Stimulated activated CD4-positive, alpha-beta T cell treated with anti-CD3 and anti-CD28 coated beads, Interleukin-1b, Interleukin-23, amount 100 ng/mL, for 24 hours (primary cell): ENCODE data around the gene OR51F2.
"Not testable (repeated sequence)": the region's sequence is repeated elsewhere in the genome, so short reads cannot be mapped to it uniquely, and the experiment has no call there.

Experiments
- DNase-seq, 4 experiments: peaks; one replicate each; pipeline ENCODE4 v3.0.0-alpha.2; 2020; ENCODE audit warnings: low read depth in 4 of 4, low spot score in 1 of 4

Gene OR51F2, protein sequence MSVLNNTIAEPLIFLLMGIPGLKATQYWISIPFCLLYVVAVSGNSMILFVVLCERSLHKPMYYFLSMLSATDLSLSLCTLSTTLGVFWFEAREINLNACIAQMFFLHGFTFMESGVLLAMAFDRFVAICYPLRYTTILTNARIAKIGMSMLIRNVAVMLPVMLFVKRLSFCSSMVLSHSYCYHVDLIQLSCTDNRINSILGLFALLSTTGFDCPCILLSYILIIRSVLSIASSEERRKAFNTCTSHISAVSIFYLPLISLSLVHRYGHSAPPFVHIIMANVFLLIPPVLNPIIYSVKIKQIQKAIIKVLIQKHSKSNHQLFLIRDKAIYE

DNA sequence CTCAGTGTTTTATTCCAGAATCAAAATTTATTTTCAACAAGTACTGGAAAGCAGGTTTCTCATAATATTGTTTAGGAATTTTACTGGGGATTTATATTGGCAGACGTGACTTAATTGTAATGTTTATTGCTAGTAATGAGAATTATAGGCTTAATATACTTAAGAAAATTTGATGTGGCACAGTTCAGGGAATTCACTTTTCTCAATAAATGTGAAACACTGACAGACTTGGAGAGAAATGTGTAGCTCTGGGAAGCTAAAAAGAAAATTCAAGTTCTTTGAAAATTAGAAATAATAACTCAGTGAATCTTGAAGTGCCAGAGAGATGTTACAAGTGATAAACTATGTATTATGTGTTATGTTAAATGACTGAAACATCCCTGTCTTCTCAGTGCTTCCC is at the start of gene OR51F2:
Gene OR51F2, plus strand, starts transcription at position 301 of the 400 bp plus-strand sequence. CDS start 101 bp downstream, outside the sequence.
- DNase-seq: no peak

DNA sequence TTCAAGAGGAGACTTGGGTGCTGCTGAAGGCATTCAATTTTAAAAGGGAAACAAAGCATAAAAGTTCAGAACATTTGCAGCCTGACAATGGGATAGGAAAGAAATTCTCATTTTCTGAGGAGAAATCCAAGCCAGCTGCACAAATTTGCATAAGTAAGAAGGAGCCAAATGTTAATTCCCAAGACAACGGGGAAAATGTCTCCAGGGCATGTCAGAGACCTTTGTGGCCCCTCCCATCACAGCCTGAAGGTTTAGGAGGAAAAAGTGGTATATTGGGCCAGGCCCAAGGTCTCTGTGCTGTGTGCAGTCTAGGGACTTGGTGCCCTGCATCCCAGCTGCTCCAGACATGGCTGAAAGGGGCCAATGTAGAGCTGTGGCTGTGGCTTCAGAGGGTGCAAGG is 38.7 kb upstream of the OR51F2 start:
- no peak for DNase-seq

DNA sequence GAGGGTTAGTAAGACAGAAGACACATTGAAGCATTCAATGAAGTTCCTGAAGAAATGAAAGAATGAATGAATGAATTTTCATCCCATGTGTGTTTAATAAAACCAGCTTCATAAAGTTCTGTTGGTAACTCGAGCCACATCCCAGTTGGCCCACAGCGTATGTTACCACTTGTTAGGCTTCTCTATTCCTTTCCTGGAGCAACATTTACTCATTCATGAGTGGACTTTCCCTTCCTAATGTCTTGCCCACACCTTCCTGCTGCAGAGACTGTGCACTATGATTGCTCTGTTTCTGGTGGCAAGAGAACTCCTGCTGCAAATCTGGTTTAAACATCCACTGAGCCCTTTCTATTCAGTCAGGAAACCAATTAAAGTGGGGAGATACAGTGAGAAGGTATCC is 23.9 kb upstream of the OR51F2 start:
- no peak for DNase-seq

DNA sequence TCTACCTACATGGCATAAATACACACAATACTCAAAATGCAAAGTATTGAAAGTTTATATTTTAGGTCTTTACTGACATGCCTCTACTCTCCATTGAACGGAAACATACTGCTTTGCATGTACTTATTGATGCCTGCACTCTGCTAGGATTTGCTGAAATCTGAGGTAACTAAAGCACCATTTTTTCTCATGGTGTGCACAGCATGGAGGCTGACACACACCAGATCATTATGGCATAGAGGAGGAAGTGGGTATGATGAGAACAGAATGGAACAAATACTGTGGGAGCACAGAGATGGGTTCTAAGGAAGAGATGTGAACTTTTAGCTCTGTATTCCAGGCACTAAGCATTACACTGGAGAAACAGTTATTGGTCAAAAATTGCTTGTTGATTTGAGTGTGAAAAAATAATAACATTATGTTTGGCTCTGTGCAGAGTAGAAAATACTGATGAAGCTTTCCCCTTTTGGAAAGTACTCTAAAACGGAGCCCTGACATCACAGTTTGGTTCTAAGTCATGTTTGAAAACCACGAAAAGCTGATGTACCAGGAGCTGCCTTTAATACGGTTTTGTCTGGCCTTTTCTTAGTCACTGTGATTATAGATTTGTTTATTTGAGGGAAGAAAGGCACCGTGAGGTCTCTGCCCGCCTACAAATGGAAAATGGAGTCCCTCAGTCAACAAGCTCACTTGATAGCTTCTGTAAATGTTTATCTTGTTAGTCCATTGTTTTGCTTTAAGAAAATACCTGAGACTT is 22.5 kb upstream of the OR51F2 start:
- no peak for DNase-seq

DNA sequence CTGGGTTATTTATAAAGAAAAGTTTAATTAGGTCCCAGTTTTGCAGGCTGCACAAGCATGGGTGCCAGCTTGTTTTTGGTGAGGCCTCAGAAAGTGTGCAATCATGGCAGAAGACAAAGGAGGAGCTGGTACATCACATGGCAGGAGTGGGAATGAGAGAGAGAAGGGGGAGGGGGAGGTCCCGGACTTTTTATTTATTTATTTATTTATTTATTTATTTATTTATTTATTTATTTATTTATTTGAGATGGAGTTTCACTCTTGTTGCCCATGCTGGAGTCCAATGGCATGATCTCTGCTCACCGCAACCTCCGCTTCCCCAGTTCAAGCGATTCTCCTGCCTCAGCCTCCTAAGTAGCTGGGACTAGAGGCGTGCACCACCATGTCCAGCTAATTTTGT is 19.8 kb upstream of the OR51F2 start:
- DNase-seq: not testable (repeated sequence)

DNA sequence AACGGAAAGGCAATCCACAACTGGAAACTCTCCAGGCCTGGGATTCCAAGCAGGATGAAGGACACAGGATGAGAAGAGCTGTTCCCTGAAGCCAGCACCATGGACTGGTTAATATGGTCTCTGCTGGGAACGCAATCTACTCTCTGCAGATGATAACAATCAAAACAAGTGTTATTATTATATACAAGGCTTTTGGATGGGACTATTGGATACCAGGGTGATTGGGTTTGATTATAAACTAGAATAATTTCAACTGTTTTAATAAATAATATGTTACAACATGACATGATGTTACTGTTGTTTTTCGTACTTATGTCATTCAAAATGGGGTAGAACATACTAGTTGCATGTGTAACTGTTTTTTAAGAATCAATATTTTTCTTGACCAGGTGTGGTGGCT is 16.8 kb upstream of the OR51F2 start, which contains the start of gene OR52R1:
Gene OR52R1, minus strand, starts transcription at position 101 of the 400 bp plus-strand sequence. Its CDS starts 0 bp downstream, at position 101.
- no peak for DNase-seq

DNA sequence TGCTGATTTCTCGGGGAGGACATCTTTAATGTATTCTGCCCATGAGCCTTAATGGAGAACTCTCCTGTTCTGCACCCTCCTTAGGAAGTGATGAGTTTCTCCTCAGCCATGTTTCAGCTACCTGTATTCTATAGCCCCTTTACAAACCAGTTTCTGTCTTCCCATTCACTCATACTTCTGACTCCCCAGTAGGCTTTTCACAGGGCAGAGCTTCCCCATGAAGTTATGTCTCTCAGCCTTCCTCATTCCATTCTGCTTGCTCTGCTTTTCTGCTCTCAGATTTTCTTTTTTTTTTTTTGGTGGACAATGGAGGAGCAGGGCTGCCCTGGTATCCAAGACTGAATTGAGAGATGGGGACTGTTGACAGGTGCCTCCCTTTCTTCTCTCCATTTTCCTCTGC is 12.6 kb upstream of the OR51F2 start:
- DNase-seq: no peak

DNA sequence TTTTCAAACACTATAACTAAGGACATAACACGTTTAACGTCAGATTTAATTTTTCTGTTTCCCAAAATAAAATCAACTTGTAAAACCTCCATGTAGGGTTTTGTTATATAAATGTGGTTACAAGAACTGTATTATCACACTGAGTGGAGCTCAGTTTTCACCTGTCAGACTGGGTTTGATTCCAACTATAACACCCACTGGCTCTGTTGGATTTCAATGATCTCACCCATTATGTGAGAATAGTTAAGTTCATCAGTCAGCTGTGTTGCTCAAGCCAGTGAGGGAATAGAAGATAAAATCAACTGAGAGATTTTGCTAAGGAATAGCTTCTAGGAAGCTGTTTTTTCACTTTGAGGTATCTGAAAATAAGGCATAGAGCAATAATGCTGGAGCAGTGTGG is 11.9 kb upstream of the OR51F2 start:
- DNase-seq: no peak

DNA sequence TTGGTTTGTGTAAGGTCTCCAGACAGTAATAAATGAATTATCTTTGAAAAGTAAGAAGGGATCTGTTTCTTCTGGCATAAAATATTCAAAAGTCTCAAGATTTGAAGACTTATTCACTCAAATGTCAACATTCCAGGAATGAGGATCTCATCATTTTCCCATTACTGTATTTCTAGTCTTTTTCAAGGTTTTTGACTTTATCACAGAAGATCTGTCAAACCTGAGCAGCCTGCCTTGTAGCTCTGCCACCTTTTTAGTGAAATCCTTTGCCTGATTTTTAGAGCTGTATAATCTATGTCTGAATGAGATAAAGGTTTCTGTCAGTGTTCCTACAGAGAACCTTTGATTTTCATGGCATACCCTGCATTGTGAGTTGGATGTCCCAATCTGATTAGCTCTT is 4.0 kb downstream of the OR51F2 start:
- no peak for DNase-seq

DNA sequence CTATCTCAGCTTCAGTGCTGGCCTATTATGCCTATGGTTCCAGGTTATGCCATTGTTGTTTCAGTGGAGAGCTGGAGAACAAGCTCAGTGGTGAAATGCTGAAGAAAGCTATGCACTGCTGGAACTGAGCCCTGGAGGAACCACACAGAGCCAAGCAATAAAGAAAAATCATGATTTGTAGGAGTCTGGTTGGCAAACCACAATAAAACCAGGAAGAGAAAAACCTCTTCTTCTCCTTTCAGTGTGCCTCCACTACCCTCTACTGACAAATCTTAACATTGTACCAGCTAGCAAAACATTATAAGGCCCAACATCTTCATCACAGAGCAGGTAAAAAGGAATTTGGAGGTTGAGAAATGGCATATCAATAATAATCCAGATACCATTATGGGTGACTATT is 5.3 kb downstream of the OR51F2 start:
- no peak for DNase-seq

DNA sequence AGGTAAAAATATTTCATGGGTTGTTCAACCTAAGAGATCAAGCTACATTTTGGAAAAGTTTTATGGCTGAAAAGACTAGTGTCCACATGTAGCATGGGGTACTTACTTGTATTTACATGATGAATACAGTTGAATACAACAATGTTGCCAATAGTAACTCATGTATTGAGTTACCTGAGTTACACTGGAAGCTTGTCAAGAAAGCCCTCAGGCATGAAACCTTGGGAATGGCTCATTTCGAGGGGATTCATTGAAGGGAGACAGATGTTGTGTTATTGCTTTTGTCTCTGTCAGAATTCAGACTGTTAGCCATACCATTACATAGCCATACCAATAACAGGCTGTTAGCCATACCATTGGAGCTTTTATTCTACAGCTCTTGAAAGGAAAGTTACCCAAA is 9.2 kb downstream of the OR51F2 start:
- DNase-seq: no peak

DNA sequence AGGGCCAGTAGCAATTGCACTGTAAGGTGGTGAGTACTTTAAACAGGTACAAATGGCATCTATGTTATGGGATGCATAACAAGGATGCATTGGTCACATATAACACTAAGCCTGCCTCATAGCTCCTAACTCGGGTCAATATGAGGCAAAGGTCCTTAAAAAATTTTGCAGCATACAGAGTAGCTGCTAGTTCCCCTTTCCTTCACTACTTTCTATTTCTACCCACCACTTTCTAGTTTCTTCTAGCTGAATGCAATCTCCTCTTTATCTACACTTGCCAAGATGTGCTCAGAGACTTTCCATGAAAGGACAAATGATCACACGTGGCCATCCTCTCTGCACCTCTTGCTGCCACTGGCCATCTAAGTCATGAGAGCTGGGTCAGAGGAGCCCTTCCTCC is 9.8 kb downstream of the OR51F2 start:
- DNase-seq: no peak

DNA sequence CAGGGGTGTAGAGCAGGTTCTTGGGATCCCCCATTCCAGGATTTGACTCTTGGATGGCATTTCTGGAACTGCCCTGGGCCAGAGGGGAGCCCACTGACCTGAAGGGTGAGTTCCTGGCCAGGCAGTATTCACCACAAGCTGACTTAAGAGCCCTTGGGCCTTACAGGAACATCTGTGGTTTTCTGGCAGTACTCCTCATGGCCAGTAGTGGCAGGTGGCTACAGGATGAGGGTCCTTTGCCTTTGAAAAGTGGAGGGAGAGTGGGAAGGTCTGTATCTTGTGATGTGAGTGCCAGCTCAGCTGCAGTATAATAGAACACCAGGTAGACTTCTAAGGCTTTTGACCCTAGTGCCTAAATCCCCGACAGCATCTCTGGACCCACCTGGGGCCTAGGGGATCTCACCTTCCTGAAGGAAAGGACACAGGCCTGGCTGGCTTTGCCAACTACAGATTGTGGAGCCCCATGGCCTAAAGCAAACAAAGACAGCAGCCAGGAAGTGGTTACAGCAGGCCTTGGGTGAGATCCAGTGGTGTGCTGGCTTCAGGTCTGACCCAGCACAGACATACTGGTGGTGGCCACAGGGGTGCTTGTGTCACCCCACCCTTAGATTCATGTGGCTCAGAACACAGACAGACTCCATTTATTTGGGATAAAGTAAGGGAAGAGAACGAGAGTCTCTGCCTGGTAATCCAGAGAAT is 18.9 kb downstream of the OR51F2 start:
- DNase-seq: no peak

DNA sequence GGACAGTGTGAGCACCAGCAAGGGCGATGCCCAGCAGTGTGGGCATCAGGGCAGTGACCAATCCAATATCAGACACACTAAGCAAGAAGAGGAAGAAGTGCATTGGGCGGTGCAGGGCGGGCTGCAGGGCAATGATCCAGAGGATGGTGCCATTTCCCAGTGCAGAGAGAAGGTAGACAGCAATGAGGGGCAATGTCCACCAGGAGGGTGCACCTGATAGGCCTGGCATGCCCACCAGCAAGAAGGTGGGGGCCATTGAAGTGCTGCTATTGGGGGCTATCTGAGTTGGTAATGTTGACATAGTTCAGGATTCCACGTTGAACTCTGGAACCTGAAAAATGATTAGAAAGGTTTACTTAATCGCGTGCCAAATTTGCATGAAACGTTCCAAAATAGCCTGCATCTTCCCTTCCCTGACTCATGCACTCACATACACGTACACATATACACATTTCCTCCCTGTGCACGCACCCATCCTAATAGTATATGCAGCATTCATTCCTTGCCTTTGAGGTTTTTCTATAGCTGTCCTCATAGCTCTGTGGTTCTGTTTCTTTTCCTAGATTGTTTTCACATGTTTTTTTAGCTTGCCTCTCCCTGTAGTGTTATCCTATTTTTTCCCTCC is 27.9 kb downstream of the OR51F2 start, which contains the start of gene OR51S1:
Gene OR51S1, minus strand, starts transcription at position 301 of the 625 bp plus-strand sequence. Its CDS starts 0 bp downstream, at position 301.
- DNase-seq: no peak

DNA sequence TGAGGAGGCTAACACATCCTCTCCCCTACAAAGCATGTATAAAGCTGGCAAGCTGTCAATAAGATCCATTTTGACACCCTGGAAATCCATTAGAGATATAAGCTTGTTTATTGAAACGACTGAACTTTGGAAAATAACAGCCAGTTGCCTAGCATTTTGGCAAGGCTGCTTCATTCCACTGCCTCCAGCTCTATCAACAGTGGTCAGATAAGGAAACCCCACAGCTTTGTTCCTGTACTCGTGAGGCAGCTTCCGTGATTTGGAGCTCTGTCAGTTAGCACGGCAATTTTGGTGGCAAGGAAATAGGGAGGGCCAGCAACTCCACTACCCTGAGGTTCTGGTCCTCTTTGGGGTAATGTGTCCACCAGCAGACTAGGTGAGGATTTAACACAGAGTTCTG is 29.9 kb downstream of the OR51F2 start:
- no peak for DNase-seq

DNA sequence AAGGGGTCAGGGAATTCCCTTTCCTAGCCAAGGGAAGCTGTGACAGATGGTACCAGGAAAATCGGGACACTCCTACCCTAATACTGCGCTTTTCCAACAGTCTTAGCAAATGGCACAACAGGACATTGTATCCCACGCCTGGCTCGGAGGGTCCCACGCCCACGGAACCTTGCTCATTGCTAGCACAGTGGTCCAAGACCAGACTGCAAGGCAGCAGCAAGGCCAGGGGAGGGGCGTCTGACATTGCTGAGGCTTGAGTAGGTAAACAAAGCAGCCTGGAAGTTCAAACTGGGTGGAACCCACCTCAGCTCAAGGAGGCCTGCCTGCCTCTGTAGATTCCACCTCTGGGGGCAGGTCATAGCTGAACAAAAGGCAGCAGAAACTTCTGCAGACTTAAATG is 33.2 kb downstream of the OR51F2 start:
- not testable (repeated sequence) for DNase-seq

DNA sequence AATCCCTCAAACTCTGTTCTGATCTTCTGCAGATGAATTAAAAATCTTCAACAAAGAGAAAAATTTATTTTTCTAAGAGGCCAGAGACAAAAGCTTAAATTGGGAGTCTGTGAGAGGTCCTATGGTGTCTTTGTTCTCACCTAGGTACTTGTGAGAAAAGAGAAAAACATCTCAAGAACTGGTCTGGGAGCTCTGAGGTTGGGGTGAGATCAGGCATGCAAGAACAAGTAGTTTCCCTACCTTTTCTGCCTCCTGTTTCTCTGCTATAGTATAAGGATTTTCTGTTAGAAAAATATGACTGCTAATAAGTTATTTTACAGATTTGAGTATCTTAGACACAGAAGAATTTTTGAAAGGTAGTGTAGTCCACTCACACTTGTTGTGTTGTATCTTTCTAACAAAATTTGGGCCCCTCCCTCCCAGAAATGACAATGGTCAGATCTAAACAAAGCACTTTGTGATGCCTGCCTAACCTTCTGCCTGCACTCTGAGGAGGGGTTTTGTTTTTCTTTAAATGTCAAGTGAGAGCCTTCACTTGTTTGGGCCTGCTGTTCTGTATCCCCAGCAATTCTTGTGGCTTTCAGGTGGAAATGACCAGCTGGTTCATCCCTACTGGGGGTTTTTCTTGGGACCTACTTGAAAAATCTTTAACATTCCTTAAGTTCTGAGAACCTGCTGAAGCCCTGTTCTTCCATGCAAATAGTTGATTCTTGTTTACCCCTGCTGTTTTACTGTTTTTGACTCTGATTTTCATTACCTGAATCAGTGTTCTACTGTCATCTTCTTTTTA is 41.5 kb downstream of the OR51F2 start:
- no peak for DNase-seq

DNA sequence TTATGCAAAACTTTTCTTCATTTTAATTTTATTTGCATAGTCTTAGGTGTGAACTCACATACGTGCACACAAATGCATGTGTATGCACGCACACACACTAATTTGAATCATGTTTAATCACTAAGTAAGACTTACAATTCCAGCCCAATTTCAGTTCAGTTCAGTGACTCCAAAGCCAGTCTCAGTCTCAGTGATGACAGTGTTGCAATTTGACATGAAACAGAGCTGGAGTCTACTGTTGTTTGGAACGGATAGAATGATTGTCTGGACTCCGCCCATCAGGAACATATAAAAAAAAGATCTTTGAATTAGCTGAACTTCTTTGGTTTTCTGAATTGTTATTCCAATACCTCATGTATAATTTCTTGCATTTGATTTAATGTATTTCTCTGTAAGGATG is 42.8 kb downstream of the OR51F2 start:
- no peak for DNase-seq

DNA sequence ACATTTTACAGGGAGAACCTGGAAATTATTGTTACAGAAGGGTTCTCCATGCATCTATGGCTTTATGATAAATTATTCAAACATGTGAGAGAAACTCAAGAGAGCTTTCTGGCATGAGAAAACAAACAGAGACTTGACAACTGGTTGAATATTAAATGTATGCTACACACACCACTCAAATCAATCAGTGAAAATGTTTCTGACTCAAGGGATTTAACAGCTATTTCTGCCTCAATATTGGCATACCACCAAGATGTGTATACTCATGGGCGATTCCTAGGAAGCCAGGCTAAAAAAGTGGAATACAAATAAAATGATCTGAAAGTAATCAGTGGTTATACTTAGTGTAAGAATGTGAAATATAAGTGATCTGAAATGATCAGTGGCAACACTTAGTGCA is 44.7 kb downstream of the OR51F2 start:
- DNase-seq: no peak
